A172 (cell line): Measurements from ENCODE around the gene GHRL. TPM values are rescaled to one million over a fixed set of nuclear protein-coding genes. Genes with fewer than 3 reads are reported as not detected.

Experiments used
- DNase-seq: peaks from one replicate; pipeline ENCODE4 v3.0.0-alpha.2; 2015; ENCODE audit warnings: low spot score
- total RNA-seq: library from RNA; depleted of rRNA; stranded (reverse); fragments of >200 nt; shearing (Covaris generic); gene quantifications from 2 replicates; pipeline ENCODE4 v1.2.3, GENCODE V29; 2014; rRNA removed

The GHRL gene
- total RNA-seq, result not detected in 2 replicates

GRCh38 chr3:10292505-10293419 lies at the start of gene GHRL:
TSS of gene GHRL (minus strand) at chr3:10292947. CDS start at chr3:10290180, 2,767 bp downstream.
- DNase-seq, result no peak

GRCh38 chr3:10341901-10342398 lies 49.2 kb upstream of the GHRL start:
- DNase-seq, result no peak

GRCh38 chr3:10340476-10340875 lies 47.7 kb upstream of the GHRL start:
- DNase-seq, result no peak

- no peak for DNase-seq
These were observed 47.3 kb upstream of the GHRL start for GRCh38 chr3:10340046-10340445.

- no peak for DNase-seq
These were observed 46.7 kb upstream of the GHRL start for GRCh38 chr3:10339376-10339955.

- no peak for DNase-seq
These were observed 46.0 kb upstream of the GHRL start for GRCh38 chr3:10338591-10339353.

- DNase-seq, result no peak
These were observed 45.4 kb upstream of the GHRL start for GRCh38 chr3:10338164-10338470.

GRCh38 chr3:10337323-10338163 lies 44.8 kb upstream of the GHRL start:
- no peak for DNase-seq

- no peak for DNase-seq
These were observed 44.0 kb upstream of the GHRL start for GRCh38 chr3:10336761-10337160.

GRCh38 chr3:10335871-10336622 lies 43.3 kb upstream of the GHRL start:
- no peak for DNase-seq

GRCh38 chr3:10335190-10335738 lies 42.5 kb upstream of the GHRL start:
- DNase-seq, result no peak

GRCh38 chr3:10334459-10334858 lies 41.7 kb upstream of the GHRL start:
- peak; percentile 59 for DNase-seq

GRCh38 chr3:10334042-10334441 lies 41.3 kb upstream of the GHRL start:
- DNase-seq, result no peak

GRCh38 chr3:10333349-10333650 lies 40.6 kb upstream of the GHRL start:
- no peak for DNase-seq

- no peak for DNase-seq
These were observed 40.0 kb upstream of the GHRL start for GRCh38 chr3:10332481-10333348.

GRCh38 chr3:10331320-10331719 lies 38.6 kb upstream of the GHRL start:
- no peak for DNase-seq

- DNase-seq, result no peak
These were observed 37.6 kb upstream of the GHRL start for GRCh38 chr3:10330319-10330718.

GRCh38 chr3:10329495-10330015 lies 36.8 kb upstream of the GHRL start:
- DNase-seq, result no peak

GRCh38 chr3:10328460-10329071 lies 35.8 kb upstream of the GHRL start:
- no peak for DNase-seq
